Islet precursor cell (in vitro differentiated cells): ENCODE data around the gene NTSR2.

ENCODE experiments used
- DNase-seq: peaks from one replicate; pipeline ENCODE4 v3.0.0-alpha.2; 2018

Gene NTSR2

GRCh38 chr2:11669454-11670291 lies at the start of gene NTSR2:
NTSR2 (minus strand) TSS chr2:11670195; CDS start chr2:11670129, 66 bp downstream.
- DNase-seq, result peak; percentile 89

- DNase-seq, result no peak
Observed at GRCh38 chr2:11719230-11719977, 49.4 kb upstream of the NTSR2 start.

- no peak for DNase-seq
Observed at GRCh38 chr2:11718606-11719005, 48.6 kb upstream of the NTSR2 start.

- no peak for DNase-seq
Observed at GRCh38 chr2:11717623-11718022, 47.6 kb upstream of the NTSR2 start.

GRCh38 chr2:11716689-11717321 lies 46.8 kb upstream of the NTSR2 start:
- no peak for DNase-seq

- DNase-seq, result no peak
Observed at GRCh38 chr2:11715987-11716652, 46.1 kb upstream of the NTSR2 start.

GRCh38 chr2:11713815-11714214 lies 43.8 kb upstream of the NTSR2 start:
- DNase-seq, result no peak

- no peak for DNase-seq
Observed at GRCh38 chr2:11712866-11713265, 42.9 kb upstream of the NTSR2 start.

GRCh38 chr2:11711751-11712150 lies 41.8 kb upstream of the NTSR2 start:
- no peak for DNase-seq

- no peak for DNase-seq
Observed at GRCh38 chr2:11711354-11711716, 41.3 kb upstream of the NTSR2 start.

GRCh38 chr2:11710632-11711353 lies 40.8 kb upstream of the NTSR2 start:
- no peak for DNase-seq

- DNase-seq, result peak; percentile 71
Observed at GRCh38 chr2:11710210-11710609, 40.2 kb upstream of the NTSR2 start.

- no peak for DNase-seq
Observed at GRCh38 chr2:11709293-11709692, 39.3 kb upstream of the NTSR2 start.

- DNase-seq, result no peak
Observed at GRCh38 chr2:11708106-11708505, 38.1 kb upstream of the NTSR2 start.

GRCh38 chr2:11705711-11706110 lies 35.7 kb upstream of the NTSR2 start:
- DNase-seq, result no peak

GRCh38 chr2:11705063-11705462 lies 35.1 kb upstream of the NTSR2 start:
- DNase-seq, result no peak

GRCh38 chr2:11703700-11704099 lies 33.7 kb upstream of the NTSR2 start:
- DNase-seq, result no peak

GRCh38 chr2:11702946-11703345 lies 33.0 kb upstream of the NTSR2 start:
- no peak for DNase-seq

- DNase-seq, result no peak
Observed at GRCh38 chr2:11701751-11702301, 31.8 kb upstream of the NTSR2 start.

GRCh38 chr2:11701206-11701605 lies 31.2 kb upstream of the NTSR2 start:
- DNase-seq, result no peak

GRCh38 chr2:11699686-11700670 lies 30.0 kb upstream of the NTSR2 start:
- no peak for DNase-seq
